Measurements from ENCODE around the gene PEX10.

DNA sequence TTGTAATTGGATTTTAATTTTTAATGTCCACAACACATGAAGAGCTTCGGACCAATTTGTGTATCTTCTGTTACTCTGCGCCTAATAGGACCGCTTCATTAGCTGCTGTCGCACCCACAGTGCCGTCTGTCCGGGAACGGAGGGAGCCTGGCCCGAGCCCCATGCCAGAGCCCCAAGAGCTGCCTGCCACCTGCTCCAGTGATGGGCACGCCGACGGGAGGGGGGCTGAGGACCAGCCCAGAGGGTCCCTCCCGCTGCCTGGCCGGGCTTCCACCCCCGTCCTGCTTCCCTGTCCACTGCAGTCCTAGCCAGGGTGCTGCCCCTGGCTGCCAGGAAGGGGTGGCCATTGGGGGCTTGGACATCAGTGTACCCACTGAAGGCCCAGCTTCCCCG is 33.5 kb upstream of the PEX10 start:
- no peak for TF ChIP-seq POLR2A (IDR thresholded peaks at IDR 0.05)
- TF ChIP-seq, protein P1, sequence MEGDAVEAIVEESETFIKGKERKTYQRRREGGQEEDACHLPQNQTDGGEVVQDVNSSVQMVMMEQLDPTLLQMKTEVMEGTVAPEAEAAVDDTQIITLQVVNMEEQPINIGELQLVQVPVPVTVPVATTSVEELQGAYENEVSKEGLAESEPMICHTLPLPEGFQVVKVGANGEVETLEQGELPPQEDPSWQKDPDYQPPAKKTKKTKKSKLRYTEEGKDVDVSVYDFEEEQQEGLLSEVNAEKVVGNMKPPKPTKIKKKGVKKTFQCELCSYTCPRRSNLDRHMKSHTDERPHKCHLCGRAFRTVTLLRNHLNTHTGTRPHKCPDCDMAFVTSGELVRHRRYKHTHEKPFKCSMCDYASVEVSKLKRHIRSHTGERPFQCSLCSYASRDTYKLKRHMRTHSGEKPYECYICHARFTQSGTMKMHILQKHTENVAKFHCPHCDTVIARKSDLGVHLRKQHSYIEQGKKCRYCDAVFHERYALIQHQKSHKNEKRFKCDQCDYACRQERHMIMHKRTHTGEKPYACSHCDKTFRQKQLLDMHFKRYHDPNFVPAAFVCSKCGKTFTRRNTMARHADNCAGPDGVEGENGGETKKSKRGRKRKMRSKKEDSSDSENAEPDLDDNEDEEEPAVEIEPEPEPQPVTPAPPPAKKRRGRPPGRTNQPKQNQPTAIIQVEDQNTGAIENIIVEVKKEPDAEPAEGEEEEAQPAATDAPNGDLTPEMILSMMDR (IDR thresholded peaks at IDR 0.05 in 4 of 5, conservative IDR thresholded peaks at IDR 0.05 in 1 of 5), result no peak

All from gastrocnemius medialis (tissue), 4 donors.